GM12878 (cell line): ENCODE measurements around the gene NOD2.

Source experiments
- BRCA1 ChIP-seq: IDR thresholded peaks from 2 replicates; pipeline ENCODE4 v1.6.1; 2011; ENCODE audit warnings: low read depth, low read length, improper control_type of control experiment
- CHD1 ChIP-seq: IDR thresholded peaks from 2 replicates; pipeline ENCODE4 v1.6.1; 2012; ENCODE audit warnings: low read depth, low read length, improper control_type of control experiment
- MTA2 ChIP-seq: fragments of 450-650 bp; IDR thresholded peaks from 2 replicates; pipeline ENCODE4 v1.6.1; 2016; ENCODE audit warnings: low read depth, mild to moderate bottlenecking, moderate library complexity
- PML ChIP-seq: IDR thresholded peaks from 2 replicates; pipeline ENCODE4 v1.6.1; 2012; ENCODE audit warnings: low read length, inconsistent platforms
- POLR2A ChIP-seq: IDR thresholded peaks from 2 replicates; pipeline ENCODE4 v1.6.1; 2011; ENCODE audit warnings: low read depth, mild to moderate bottlenecking, low read length
- RFX5 ChIP-seq: IDR thresholded peaks from 2 replicates; pipeline ENCODE4 v1.6.1; 2011; ENCODE audit warnings: low read depth, low read length, improper control_type of control experiment
- SMAD1 ChIP-seq: fragments of 450-650 bp; IDR thresholded peaks from 2 replicates; pipeline ENCODE4 v1.6.1; 2018; ENCODE audit warnings: mild to moderate bottlenecking, low read depth; ENCODE audit not compliant: partially characterized antibody
- SUZ12 ChIP-seq: fragments of 200-600 bp; sonication (generic); IDR thresholded peaks from one replicate; pipeline ENCODE4 v1.6.1; 2018; ENCODE audit warnings: antibody characterized with exemption, mild to moderate bottlenecking; ENCODE audit not compliant: unreplicated experiment
- TAF1 ChIP-seq: IDR thresholded peaks from 2 replicates; pipeline ENCODE4 v1.6.1; 2011; ENCODE audit warnings: mild to moderate bottlenecking, low read depth, low read length, borderline replicate concordance
- ZSCAN29 ChIP-seq: fragments of 450-650 bp; IDR thresholded peaks from 2 replicates; pipeline ENCODE4 v1.6.1; 2017; ENCODE audit warnings: mild to moderate bottlenecking, moderate library complexity
- TF ChIP-seq, protein P1 (sequence below), 3 experiments: IDR thresholded peaks in 2 of 3; conservative IDR thresholded peaks in 1 of 3; 2 replicates each; pipeline ENCODE4 v1.5.1; 2011; ENCODE audit warnings: low read depth in 3 of 3, low read length in 3 of 3, mild to moderate bottlenecking in 3 of 3, control low read depth in 2 of 3, moderate library complexity in 2 of 3, inconsistent platforms in 1 of 3, mixed read lengths in 1 of 3; ENCODE audit not compliant: control insufficient read depth in 2 of 3, insufficient read depth in 1 of 3; ENCODE audit errors: extremely low read depth in 1 of 3

DNA sequence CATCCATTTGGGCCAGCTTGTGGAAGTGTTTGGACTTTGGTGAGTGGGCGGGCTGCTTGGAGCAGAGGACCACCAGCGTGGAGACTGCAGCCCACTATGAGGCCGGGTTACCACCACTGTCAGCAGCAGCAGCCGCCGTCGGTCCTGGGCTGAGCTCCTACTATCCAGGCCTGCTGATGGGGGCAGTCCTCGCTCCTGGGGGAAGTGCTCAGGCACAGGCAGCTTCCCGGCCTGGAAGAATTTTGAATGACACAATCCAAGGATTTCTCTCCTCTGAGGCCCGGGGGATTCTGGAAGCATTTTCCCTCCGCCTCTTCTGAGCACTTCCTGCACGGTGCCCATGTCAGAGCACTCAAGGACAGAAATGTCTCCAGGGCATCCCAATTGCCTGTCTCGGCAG, 5.3 kb upstream of the NOD2 start:
- TF ChIP-seq, protein P1, sequence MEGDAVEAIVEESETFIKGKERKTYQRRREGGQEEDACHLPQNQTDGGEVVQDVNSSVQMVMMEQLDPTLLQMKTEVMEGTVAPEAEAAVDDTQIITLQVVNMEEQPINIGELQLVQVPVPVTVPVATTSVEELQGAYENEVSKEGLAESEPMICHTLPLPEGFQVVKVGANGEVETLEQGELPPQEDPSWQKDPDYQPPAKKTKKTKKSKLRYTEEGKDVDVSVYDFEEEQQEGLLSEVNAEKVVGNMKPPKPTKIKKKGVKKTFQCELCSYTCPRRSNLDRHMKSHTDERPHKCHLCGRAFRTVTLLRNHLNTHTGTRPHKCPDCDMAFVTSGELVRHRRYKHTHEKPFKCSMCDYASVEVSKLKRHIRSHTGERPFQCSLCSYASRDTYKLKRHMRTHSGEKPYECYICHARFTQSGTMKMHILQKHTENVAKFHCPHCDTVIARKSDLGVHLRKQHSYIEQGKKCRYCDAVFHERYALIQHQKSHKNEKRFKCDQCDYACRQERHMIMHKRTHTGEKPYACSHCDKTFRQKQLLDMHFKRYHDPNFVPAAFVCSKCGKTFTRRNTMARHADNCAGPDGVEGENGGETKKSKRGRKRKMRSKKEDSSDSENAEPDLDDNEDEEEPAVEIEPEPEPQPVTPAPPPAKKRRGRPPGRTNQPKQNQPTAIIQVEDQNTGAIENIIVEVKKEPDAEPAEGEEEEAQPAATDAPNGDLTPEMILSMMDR (IDR thresholded peaks at IDR 0.05 in 2 of 3, conservative IDR thresholded peaks at IDR 0.05 in 1 of 3; ENCODE audit: control insufficient read depth in 2 of 3, extremely low read depth in 1 of 3, insufficient read depth in 1 of 3, low read depth in 3 of 3, low read length in 3 of 3) = no peak
- no peak for TF ChIP-seq SMAD1
- no peak for TF ChIP-seq POLR2A
- TF ChIP-seq RFX5 = no peak
- TF ChIP-seq SUZ12 = no peak
- TF ChIP-seq TAF1 = no peak
- no peak for TF ChIP-seq CHD1
- no peak for TF ChIP-seq BRCA1
- no peak for TF ChIP-seq ZSCAN29
- TF ChIP-seq MTA2 = no peak
- no peak for TF ChIP-seq PML
